Activated CD8-positive, alpha-beta memory T cell treated with anti-CD3 and anti-CD28 coated beads, Interleukin-2, amount 50 U/mL, for 24 hours (primary cell): ENCODE measurements around the gene PCNX1.

Experiments used
- DNase-seq: peaks from one replicate; pipeline ENCODE4 v3.0.0-alpha.2; 2020; ENCODE audit errors: extremely low read depth

PCNX1 gene

DNA sequence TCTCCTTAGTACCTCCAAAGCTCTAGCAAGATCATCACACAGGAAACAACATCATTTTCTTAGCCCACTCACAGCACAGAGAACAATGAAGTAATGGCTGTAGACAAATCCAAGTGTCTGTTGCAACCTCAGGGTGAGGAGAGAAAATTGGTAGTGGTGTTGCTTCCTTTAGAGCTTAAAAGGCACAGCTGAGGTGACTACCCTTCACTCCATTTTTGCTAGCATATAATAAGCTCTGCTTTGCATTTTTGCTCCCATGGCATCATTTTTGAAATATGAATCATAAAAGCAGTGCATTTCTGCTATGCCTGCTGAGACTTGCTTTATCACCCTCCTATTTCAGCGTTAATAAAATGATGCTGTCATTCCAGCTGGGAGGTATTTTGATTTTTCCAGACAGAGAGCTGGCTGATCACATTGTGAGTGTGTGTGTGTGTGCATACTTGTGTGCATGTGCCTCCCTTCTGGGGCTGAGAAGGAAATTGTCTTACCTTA is 18.5 kb upstream of the PCNX1 start:
- DNase-seq: no peak

GRCh38 chr14:70889555-70889954 is 17.7 kb upstream of the PCNX1 start:
- DNase-seq: no peak

- DNase-seq: no peak
Measured at GRCh38 chr14:70890826-70891659, 16.2 kb upstream of the PCNX1 start.

- DNase-seq: no peak
Measured at GRCh38 chr14:70891737-70892136, 15.5 kb upstream of the PCNX1 start.

DNA sequence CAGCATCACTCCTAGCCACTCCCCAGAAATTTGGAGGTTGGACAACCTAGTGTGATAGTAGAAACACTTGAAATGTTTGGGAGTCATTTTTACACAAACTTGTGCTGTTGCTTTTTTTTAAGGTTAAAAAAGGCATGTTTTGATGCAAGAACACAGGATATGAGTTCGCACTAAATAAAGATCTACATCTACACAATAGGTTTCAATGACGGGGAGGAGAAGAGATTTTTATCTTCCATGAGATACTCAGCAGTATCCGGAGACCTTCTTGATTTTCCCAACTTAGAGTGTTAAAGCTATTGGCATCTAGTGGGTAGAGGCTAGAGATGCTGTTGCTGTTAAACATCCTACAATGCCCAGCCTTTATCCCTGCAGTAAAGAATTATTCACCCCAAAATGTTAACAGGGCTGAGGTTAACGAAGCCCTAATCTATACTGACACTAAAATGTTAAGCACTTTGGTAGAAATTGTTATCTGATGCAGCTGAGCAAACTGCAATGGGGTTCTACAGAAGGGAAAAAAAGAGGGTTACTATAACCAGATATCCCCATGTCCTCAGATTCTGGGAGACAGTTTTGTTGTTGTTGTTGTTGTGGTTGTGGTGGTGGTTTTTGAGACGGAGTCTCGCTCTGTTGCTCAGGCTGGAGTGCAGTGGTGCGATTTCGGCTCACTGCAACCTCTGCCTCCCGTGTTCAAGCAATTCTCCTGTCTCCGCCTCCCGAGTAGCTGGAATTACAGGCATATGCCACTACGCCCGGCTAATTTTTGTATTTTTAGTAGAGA is 14.0 kb upstream of the PCNX1 start:
- no peak for DNase-seq

- no peak for DNase-seq
Measured at GRCh38 chr14:70893858-70894291, 13.4 kb upstream of the PCNX1 start.

GRCh38 chr14:70894868-70895267 is 12.4 kb upstream of the PCNX1 start:
- no peak for DNase-seq

GRCh38 chr14:70896317-70896716 is 10.9 kb upstream of the PCNX1 start:
- no peak for DNase-seq

- DNase-seq: no peak
Measured at GRCh38 chr14:70896981-70897380, 10.3 kb upstream of the PCNX1 start.

GRCh38 chr14:70897464-70897863 is 9.8 kb upstream of the PCNX1 start:
- no peak for DNase-seq

GRCh38 chr14:70898111-70898745 is 9.0 kb upstream of the PCNX1 start:
- no peak for DNase-seq

DNA sequence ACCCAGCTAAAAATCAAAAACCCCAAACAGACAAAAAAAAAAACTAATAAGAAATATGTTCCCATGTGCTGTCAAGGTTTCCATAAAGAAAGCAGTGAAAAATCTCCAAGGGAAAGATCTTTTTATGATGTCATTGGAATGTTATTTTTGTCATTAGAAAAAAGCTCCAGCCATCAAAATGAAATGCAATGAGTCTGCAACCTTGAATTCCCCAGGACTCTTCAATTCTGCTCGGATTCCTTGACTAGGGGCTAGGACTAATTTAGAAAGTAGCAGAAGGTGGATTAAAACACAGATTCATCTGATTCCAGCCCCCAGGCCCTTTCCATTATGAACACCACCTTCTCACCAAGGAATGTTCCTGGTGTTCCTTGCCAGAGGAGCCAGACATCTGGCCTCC is 6.0 kb upstream of the PCNX1 start:
- no peak for DNase-seq

- DNase-seq: no peak
Measured at GRCh38 chr14:70902184-70902583, 5.1 kb upstream of the PCNX1 start.

DNA sequence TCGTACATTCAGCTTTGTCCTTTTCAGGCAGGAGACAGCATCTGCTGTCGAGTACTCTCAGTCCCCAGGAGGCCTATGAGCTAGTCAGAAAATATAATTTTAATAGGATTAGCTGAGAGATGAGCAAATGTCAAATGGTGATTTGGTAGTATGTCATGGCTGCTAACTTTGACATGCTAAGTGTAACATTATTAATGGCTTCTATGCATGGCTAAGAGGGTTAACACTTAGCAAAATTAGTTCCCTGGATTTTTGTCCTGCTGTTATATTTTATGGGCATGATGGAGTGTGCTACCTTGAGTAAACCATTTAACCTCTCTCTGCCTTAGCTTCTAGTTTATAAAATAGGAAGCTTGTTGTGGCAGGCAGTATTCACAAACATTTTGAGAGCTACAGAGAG is 2.9 kb upstream of the PCNX1 start:
- no peak for DNase-seq

- DNase-seq: no peak
Measured at GRCh38 chr14:70905301-70905700, 2.0 kb upstream of the PCNX1 start.

GRCh38 chr14:70906793-70907175 is 475 bp upstream of the PCNX1 start:
- DNase-seq: no peak

GRCh38 chr14:70907996-70908934 is 1.0 kb downstream of the PCNX1 start:
- no peak for DNase-seq

GRCh38 chr14:70908935-70909641 is 1.8 kb downstream of the PCNX1 start:
- no peak for DNase-seq

DNA sequence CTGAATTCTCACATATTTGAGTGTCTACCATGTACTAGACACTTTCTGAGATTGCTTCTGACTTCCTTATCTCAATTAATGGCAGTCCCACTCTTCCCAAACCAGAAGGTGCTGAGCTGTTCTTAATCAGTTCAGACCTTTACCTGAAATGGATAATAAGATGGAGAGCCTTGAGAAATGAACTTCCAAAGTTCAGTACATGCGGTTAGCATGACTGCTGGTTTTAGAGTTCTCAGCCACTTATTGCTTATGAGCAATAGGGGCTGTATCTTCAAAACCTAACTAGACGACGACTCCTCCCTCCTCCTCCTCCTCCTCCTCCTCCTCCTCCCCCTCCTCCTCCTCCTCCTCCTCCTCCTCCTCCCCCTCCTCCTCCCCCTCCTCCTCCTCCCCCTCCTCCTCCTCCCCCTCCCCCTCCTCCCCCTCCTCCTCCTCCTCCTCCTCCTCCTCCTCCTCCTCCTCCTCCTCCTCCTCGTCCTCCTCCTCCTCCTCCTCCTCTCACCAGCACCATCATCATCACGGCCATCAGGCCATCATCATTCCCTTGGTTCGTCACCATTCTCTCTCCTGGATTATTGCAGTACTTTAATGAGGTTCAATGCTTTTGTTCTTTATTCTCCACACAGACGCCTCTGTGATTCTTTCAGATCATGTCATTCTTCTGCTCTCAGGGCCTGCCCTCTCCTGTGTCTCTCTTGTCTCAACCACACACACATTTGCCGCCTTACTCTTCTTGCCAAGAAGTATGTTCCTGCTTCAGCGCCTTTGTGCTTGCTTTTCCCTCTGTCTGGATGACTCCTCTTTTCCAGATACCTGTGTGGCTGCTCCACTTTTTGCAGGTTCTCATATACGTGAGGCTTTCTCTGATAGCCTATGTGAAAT is 2.7 kb downstream of the PCNX1 start:
- no peak for DNase-seq

GRCh38 chr14:70915415-70915814 is 8.2 kb downstream of the PCNX1 start:
- no peak for DNase-seq
